GM12872 (cell line): ENCODE results near the gene RBSN.

Source experiments
- CTCF ChIP-seq: IDR thresholded peaks from 3 replicates; pipeline ENCODE4 v1.5.1; 2011; ENCODE audit warnings: low read depth, mild to moderate bottlenecking, low read length, moderate library complexity; ENCODE audit not compliant: insufficient read depth

The RBSN gene

GRCh38 chr3:15063656-15064286 is 35.2 kb downstream of the RBSN start:
- no peak for TF ChIP-seq CTCF

- TF ChIP-seq CTCF: no peak
These were observed 35.7 kb downstream of the RBSN start for GRCh38 chr3:15063238-15063637.

GRCh38 chr3:15060029-15060428 is 38.9 kb downstream of the RBSN start:
- no peak for TF ChIP-seq CTCF

GRCh38 chr3:15056676-15057404 is 42.1 kb downstream of the RBSN start:
- TF ChIP-seq CTCF: no peak

GRCh38 chr3:15055019-15055557 is 43.9 kb downstream of the RBSN start:
- TF ChIP-seq CTCF: no peak

GRCh38 chr3:15053541-15053940 is 45.4 kb downstream of the RBSN start:
- TF ChIP-seq CTCF: no peak

- no peak for TF ChIP-seq CTCF
These were observed 46.4 kb downstream of the RBSN start for GRCh38 chr3:15052335-15053242.
